Stimulated activated CD4-positive, alpha-beta T cell treated with anti-CD3 and anti-CD28 coated beads, TNF-alpha, amount 100 ng/mL, for 48 hours (primary cell): Measurements from ENCODE around the gene FOXA1.
"Not testable (repeated sequence)": the region's sequence is repeated elsewhere in the genome, so short reads cannot be mapped to it uniquely, and the experiment has no call there.

Source experiments
- DNase-seq, 3 donors: peaks; one replicate each; pipeline ENCODE4 v3.0.0-alpha.2; 2020; ENCODE audit warnings: low read depth in 3 of 3

The FOXA1 gene

DNA sequence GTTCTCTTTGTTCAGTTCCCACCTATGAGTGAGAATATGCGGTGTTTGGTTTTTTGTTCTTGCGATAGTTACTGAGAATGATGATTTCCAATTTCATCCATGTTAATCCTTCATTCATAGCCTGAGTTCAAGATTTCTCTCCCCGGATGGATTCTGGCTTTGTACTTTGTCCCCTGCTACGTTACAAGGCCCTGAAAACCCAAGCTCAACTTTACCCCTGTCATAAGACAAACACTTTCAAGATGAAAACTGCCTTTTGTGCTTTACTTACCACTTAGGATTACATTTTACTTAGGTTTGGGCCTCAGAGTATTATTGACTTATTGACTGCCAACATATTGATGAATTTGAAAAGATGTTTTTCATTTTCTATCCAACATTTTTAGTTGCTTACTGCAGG, 36.3 kb downstream of the FOXA1 start:
- no peak for DNase-seq

DNA sequence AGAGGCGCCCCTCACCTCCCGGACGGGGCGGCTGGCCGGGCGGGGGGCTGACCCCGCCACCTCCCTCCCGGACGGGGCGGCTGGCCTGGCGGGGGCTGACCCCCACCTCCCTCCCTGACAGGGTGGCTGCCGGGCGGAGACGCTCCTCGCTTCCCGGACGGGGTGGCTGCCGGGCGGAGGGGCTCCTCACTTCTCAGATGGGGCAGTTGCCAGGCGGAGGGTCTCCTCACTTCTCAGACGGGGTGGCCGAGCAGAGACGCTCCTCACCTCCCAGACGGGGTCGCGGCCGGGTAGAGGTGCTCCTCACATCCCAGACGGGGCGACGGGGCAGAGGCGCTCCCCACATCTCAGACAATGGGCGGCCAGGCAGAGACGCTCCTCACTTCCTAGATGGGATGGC, 39.5 kb downstream of the FOXA1 start:
- DNase-seq: not testable (repeated sequence)

DNA sequence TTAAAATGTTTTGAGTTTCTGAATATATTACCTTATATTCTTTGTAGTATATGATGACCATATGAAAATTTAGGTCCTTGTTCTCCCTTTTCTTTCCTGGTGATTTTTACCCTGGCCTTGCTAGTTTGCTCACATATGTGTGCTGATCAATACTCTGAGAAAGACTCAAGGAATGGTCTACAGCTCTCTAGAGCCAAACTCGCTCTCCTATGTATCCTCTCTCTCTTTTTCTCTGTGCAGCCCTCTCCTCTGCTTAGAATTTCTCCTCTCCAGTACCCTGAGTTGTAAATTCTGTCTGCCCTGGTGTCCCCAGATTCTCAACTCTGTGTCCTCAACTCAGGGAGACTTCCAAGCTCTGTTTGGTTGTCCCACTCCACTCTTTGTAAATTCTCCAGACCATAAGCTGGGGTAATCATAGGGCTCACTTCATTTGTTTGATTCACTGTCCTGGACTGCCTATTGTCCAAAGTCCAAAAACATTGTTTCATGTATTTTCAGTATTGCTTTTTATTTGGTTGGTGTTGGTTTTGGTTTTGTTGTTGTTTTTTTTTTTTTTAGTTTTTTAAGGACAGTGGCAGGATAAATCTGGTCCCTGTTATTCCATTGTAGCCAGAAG, 41.0 kb downstream of the FOXA1 start:
- DNase-seq: no peak

DNA sequence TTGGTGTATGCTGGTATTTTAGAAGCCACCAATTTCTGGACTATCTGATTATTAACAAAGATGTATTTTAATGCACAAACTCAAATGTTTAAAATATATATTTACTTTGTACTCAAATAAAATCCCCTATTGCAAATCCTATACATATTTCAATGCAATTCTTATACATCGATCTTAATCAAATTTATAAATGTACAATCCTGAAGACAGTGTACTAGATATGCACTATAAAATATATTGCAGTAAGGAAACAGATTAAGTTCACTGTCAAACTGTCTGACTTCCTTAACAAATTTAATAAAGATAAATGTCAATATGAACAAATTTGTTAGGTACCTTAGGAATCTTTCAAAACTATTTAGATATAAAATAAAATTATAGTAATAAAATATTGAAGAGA, 43.9 kb downstream of the FOXA1 start:
- no peak for DNase-seq

DNA sequence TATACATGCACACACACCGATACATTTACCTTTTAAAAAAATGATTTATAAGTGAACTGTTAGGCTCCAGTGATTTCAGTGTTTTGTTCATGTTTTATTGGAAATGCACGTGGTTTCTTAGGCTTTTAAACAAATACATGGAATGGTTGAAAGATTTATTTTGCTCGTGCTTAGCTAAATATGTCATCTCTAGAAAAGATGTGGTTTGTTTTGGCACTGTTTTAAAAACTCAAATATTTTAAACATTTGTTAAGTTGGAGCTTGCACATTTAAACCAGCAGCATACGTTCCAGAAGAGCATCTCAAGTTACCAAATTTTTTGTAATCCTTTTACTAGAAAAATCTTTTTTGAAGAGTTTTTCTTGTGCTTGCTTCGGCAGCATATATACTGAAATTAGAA, 44.5 kb downstream of the FOXA1 start:
- DNase-seq: no peak

DNA sequence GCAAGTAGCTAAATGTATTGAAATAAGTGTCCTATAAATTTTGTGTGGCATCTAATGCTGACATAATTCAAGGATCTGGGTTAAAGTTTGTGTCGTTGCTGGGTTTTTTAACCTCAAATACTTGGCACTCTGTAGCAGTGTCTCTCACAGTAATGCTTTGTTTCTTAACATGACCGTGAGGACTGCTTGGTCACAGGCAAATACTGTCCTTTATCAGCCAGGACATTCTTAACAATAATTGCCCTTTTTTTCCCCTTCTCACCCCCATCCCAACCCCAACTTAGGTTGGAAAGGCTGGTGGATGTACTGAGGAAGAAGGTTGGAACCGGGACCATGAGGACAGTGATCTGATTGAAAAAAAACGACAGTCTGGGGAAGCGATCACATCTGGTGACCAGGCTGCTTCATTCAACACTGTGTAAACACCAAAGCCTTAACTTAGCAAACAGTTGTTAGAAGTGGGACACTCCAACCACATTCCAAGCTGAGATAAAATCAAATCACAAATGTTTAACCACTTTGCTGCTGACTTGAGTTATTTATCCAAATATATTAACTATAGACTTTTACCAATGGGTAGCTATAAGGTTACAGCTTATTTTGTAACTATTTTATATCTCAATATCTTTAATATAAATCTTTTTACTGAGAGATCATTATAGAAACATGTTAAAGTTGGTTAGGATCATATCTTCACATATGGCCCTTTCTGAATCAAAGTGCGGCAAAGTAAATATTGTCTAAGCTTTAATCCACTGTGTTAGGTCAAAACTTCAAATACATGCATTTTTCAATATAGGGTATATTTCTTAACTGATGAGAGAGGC, 48.2 kb downstream of the FOXA1 start:
- DNase-seq: no peak

DNA sequence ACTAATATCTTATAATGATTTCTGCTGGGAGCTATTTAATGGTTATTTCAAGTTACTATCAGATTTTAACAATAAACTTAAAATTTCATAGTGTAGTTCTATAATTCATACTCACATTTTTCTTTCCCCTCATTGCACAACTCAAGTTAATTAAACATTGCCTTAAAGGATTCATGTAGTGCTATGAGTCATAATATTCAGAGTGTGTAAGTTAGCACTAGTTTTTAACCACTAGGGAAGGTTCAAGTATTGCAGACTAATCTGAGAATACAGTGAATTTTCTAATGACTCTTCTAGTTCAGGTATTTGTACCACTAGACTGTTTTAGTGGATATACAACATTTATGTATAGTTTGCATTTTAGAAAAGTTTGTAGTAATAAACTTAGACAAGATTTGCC, 49.9 kb downstream of the FOXA1 start:
- no peak for DNase-seq

DNA sequence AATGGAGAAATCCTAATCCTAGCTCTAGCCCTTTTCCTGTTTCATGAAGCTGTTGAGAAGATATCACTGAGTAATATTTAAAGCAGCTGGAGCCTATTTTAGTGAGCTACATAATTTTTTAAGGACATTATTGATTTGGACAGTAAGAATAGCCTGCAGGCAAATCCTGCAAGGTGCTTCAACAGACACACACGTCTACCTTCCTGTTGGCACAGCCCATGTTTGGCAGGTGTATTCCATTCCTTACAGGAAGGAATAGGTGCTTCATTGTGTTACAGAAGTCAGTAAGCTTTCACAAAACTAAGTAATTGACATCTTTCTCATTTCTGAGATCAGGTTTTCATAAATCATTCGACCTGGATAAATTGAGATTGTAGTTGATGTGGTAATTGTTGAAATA, 50.6 kb downstream of the FOXA1 start:
- no peak for DNase-seq

DNA sequence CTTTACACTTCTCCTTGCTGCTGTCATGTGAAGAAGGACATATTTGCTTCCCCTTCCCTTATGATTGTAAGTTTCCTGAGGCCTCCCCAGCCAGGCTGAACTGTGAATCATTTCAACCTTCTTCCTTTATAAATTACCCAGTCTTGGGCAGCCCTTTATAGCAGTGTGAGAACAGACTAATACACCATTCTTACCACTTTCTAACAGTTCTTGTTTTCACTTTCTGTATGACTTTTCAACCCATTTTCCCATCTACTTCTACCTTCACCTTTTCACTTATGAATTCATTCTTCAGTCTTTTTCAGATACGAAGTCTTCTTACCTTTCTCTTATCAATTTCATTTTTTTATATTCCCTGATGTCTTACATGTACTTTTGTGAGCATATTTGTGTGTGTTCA, 55.1 kb downstream of the FOXA1 start:
- no peak for DNase-seq
